Neural progenitor cell (in vitro differentiated cells): ENCODE measurements around the gene MAPK8.

Source experiments
- CTCF ChIP-seq: fragments of 200-600 bp; sonication (generic); IDR thresholded peaks from 2 replicates; pipeline ENCODE4 v1.5.1; 2017; ENCODE audit warnings: antibody characterized with exemption, mild to moderate bottlenecking
- EZH2 ChIP-seq: fragments of 200-600 bp; sonication (generic); IDR thresholded peaks from 2 replicates; pipeline ENCODE4 v1.6.1; 2017; ENCODE audit warnings: antibody characterized with exemption, mild to moderate bottlenecking, moderate library complexity

- TF ChIP-seq CTCF (no peak), EZH2 (no peak)
Measured at GRCh38 chr10:48357631-48358030, 51.2 kb downstream of the MAPK8 start.
